RKO (cell line): ENCODE results near the gene CFAP58.

Experiments
- DNase-seq: peaks from one replicate; pipeline ENCODE4 v3.0.0-alpha.2; 2016; ENCODE audit warnings: low spot score

Gene CFAP58

GRCh38 chr10:104353325-104354048, at the start of gene CFAP58:
Gene CFAP58, plus strand, starts transcription at chr10:104353833. Its CDS starts 65 bp downstream, at chr10:104353898.
- DNase-seq: peak; percentile 73

- DNase-seq: no peak
Observed at GRCh38 chr10:104304356-104304745, 49.3 kb upstream of the CFAP58 start.

GRCh38 chr10:104304927-104305326, 48.7 kb upstream of the CFAP58 start:
- no peak for DNase-seq

- DNase-seq: no peak
Observed at GRCh38 chr10:104306897-104307296, 46.7 kb upstream of the CFAP58 start.

GRCh38 chr10:104307576-104308438, 45.8 kb upstream of the CFAP58 start:
- DNase-seq: no peak

GRCh38 chr10:104308439-104308903, 45.2 kb upstream of the CFAP58 start:
- no peak for DNase-seq

- no peak for DNase-seq
Observed at GRCh38 chr10:104309980-104310978, 43.4 kb upstream of the CFAP58 start.

- no peak for DNase-seq
Observed at GRCh38 chr10:104311184-104311720, 42.4 kb upstream of the CFAP58 start.

- no peak for DNase-seq
Observed at GRCh38 chr10:104314591-104315485, 38.8 kb upstream of the CFAP58 start.

GRCh38 chr10:104315486-104315921, 38.1 kb upstream of the CFAP58 start:
- no peak for DNase-seq

- DNase-seq: no peak
Observed at GRCh38 chr10:104316321-104317099, 37.1 kb upstream of the CFAP58 start.

GRCh38 chr10:104317269-104317710, 36.3 kb upstream of the CFAP58 start:
- no peak for DNase-seq

GRCh38 chr10:104317726-104318299, 35.8 kb upstream of the CFAP58 start:
- no peak for DNase-seq

- DNase-seq: no peak
Observed at GRCh38 chr10:104318326-104318725, 35.3 kb upstream of the CFAP58 start.

- no peak for DNase-seq
Observed at GRCh38 chr10:104318810-104319741, 34.6 kb upstream of the CFAP58 start.

- no peak for DNase-seq
Observed at GRCh38 chr10:104321226-104321625, 32.4 kb upstream of the CFAP58 start.

GRCh38 chr10:104321725-104322415, 31.8 kb upstream of the CFAP58 start:
- no peak for DNase-seq

- DNase-seq: no peak
Observed at GRCh38 chr10:104322416-104322782, 31.2 kb upstream of the CFAP58 start.
